Testis (tissue), 2 donors: ENCODE results near the gene PDE7B.

Experiments used
- CTCF ChIP-seq, 3 experiments: fragments of 450-650 bp in 2 of 3; fragments of 200-600 bp in 1 of 3; sonication (generic) in 1 of 3; IDR thresholded peaks; one replicate each; pipeline ENCODE4 v1.5.1; 2016 to 2019; ENCODE audit warnings: antibody characterized with exemption in 3 of 3, mild to moderate bottlenecking in 2 of 3, moderate library complexity in 1 of 3
- POLR2A ChIP-seq: fragments of 450-650 bp; IDR thresholded peaks from one replicate; pipeline ENCODE4 v1.6.1; 2017; ENCODE audit warnings: antibody characterized with exemption, mild to moderate bottlenecking, moderate library complexity

GRCh38 chr6:136134751-136135150 is 283.2 kb downstream of the PDE7B start:
- TF ChIP-seq CTCF (IDR thresholded peaks at IDR 0.05) (no peak), POLR2A (no peak)
